ENCODE measurements around the gene TSC22D4. TPM values are rescaled to one million over a fixed set of nuclear protein-coding genes. Genes with fewer than 3 reads are reported as not detected.

Gene TSC22D4
- total RNA-seq, 1 experiment from 2014 or later, result 68.8 TPM

GRCh38 chr7:100464791-100465190, 14.2 kb downstream of the TSC22D4 start:
- no peak overlapping the region for H3K4me2 ChIP-seq
- no peak overlapping the region for H2AFZ ChIP-seq
- CTCF ChIA-PET, result no interaction called here
- no TSS peak for BruUV-seq (replicated peaks)
- H3F3A ChIP-seq (ENCODE audit: insufficient read depth, low read depth), result peaks cover 4% of the 10 kb centered on the region; the same call in 1 of the 2 replicates
- POLR2A ChIA-PET (ENCODE audit: unreplicated experiment), result no interaction called here
- no peak for DNase-seq
- no peaks in the 10 kb centered on the region for H3K79me2 ChIP-seq (ENCODE audit: low read depth)
- no peaks in the 10 kb centered on the region for H4K20me1 ChIP-seq (ENCODE audit: insufficient read depth)
- TF ChIP-seq CTCF (conservative IDR thresholded peaks at IDR 0.05) (no peak), EZH2 (IDR thresholded peaks at IDR 0.05; ENCODE audit: low read depth) (no peak)
- no peak overlapping the region for H3K27ac ChIP-seq
- H3K36me3 ChIP-seq (ENCODE audit: low read depth), result no peaks in the 10 kb centered on the region
- no peaks in the 10 kb centered on the region for H3K27me3 ChIP-seq (ENCODE audit: insufficient read depth, low read depth)
- no peaks in the 10 kb centered on the region for H3K9me2 ChIP-seq (ENCODE audit: insufficient read depth)
- no peaks in the 10 kb centered on the region for H3K9me3 ChIP-seq (ENCODE audit: insufficient read depth, low read depth)
- no peaks in the 10 kb centered on the region for H3K4me1 ChIP-seq (replicated peaks; ENCODE audit: insufficient read depth)
- no peak overlapping the region for H3K4me3 ChIP-seq
- intact Hi-C loops (cut with micrococcal nuclease; ENCODE audit: unreplicated experiment), result loop anchor here (5.0 kb wide), 1 partner anchor 228 kb away; the partner anchor contains the start of gene GIGYF1

GRCh38 chr7:100464210-100464660, 14.8 kb downstream of the TSC22D4 start, which contains the start of gene SPACDR:
SPACDR (minus strand) TSS chr7:100464260; CDS start chr7:100464025, 235 bp downstream.
- no peaks in the 10 kb centered on the region for H3K9me2 ChIP-seq (ENCODE audit: insufficient read depth)
- H3K4me1 ChIP-seq (replicated peaks; ENCODE audit: insufficient read depth), result no peaks in the 10 kb centered on the region
- no peak within 1 kb of the TSS for H3K27ac ChIP-seq
- H3K79me2 ChIP-seq (ENCODE audit: low read depth), result no peaks in the 10 kb centered on the region
- no peaks in the 10 kb centered on the region; the same call in 1 of the 2 replicates for H3F3A ChIP-seq (ENCODE audit: insufficient read depth, low read depth)
- DNase-seq, result no peak
- POLR2A ChIA-PET (ENCODE audit: unreplicated experiment), result interaction anchor here (0.7 kb wide), 1 partner anchor 124 kb away, joined by 3 read pairs; no protein-coding TSS in a partner anchor
- H3K36me3 ChIP-seq (ENCODE audit: low read depth), result no peaks in the 10 kb centered on the region
- H3K4me2 ChIP-seq, result no peak within 1 kb of the TSS
- no peaks in the 10 kb centered on the region for H3K9me3 ChIP-seq (ENCODE audit: insufficient read depth, low read depth)
- CTCF ChIA-PET, result no interaction called here
- BruUV-seq (replicated peaks), result no TSS peak
- H3K27me3 ChIP-seq (ENCODE audit: insufficient read depth, low read depth), result no peaks in the 10 kb centered on the region
- H3K4me3 ChIP-seq, result no peak within 1 kb of the TSS
- no peaks in the 10 kb centered on the region for H4K20me1 ChIP-seq (ENCODE audit: insufficient read depth)
- intact Hi-C loops (cut with micrococcal nuclease; ENCODE audit: unreplicated experiment), result no loop called here
- TF ChIP-seq CTCF (conservative IDR thresholded peaks at IDR 0.05) (no peak), EZH2 (IDR thresholded peaks at IDR 0.05; ENCODE audit: low read depth) (no peak)
- H2AFZ ChIP-seq, result no peak within 1 kb of the TSS

GRCh38 chr7:100457033-100457432, 22.0 kb downstream of the TSC22D4 start:
- intact Hi-C loops (cut with micrococcal nuclease; ENCODE audit: unreplicated experiment), result no loop called here
- no peaks in the 10 kb centered on the region for H3K9me2 ChIP-seq (ENCODE audit: insufficient read depth)
- H3K9me3 ChIP-seq (ENCODE audit: insufficient read depth, low read depth), result no peaks in the 10 kb centered on the region
- H3K4me1 ChIP-seq (replicated peaks; ENCODE audit: insufficient read depth), result no peaks in the 10 kb centered on the region
- no peak overlapping the region for H3K27ac ChIP-seq
- no peak overlapping the region for H3K4me3 ChIP-seq
- CTCF ChIA-PET, result interaction anchor here (0.6 to 0.7 kb wide), 3 partner anchors 82 to 624 kb away, joined by 3 to 8 read pairs (median 7); partner anchors contain the start of gene AGFG2
- POLR2A ChIA-PET (ENCODE audit: unreplicated experiment), result interaction anchor here (0.6 kb wide), 1 partner anchor 28 kb away, joined by 5 read pairs; no protein-coding TSS in a partner anchor
- DNase-seq, result no peak
- H2AFZ ChIP-seq, result no peak overlapping the region
- no peaks in the 10 kb centered on the region for H3K79me2 ChIP-seq (ENCODE audit: low read depth)
- TF ChIP-seq EZH2 (IDR thresholded peaks at IDR 0.05; ENCODE audit: low read depth), result no peak
- TF ChIP-seq CTCF (conservative IDR thresholded peaks at IDR 0.05), result no peak
- no peak overlapping the region for H3K4me2 ChIP-seq
- BruUV-seq (replicated peaks), result no TSS peak
- H3K27me3 ChIP-seq (ENCODE audit: insufficient read depth, low read depth), result no peaks in the 10 kb centered on the region
- H3K36me3 ChIP-seq (ENCODE audit: low read depth), result no peaks in the 10 kb centered on the region
- no peaks in the 10 kb centered on the region for H4K20me1 ChIP-seq (ENCODE audit: insufficient read depth)
- H3F3A ChIP-seq (ENCODE audit: insufficient read depth, low read depth), result peaks cover 8% of the 10 kb centered on the region; the same call in 1 of the 2 replicates
